HG03520 (cell line): ENCODE measurements around the gene PUM2.

Experiments used
- ATAC-seq: cut with Tn5 transposase; IDR thresholded peaks from one replicate; pipeline ENCODE4 v1.9.1; 2021; ENCODE audit warnings: mild to moderate bottlenecking, moderate library complexity; ENCODE audit not compliant: unreplicated experiment

The PUM2 gene

GRCh38 chr2:20205915-20206524 is 144.6 kb downstream of the PUM2 start:
- no peak for ATAC-seq

- ATAC-seq: no peak
These were observed 145.6 kb downstream of the PUM2 start for GRCh38 chr2:20205069-20205468.

- no peak for ATAC-seq
These were observed 147.0 kb downstream of the PUM2 start for GRCh38 chr2:20203521-20204225.

- ATAC-seq: no peak
These were observed 147.6 kb downstream of the PUM2 start for GRCh38 chr2:20203072-20203471.

- ATAC-seq: no peak
These were observed 149.0 kb downstream of the PUM2 start for GRCh38 chr2:20201671-20202070.

GRCh38 chr2:20200697-20201555 is 149.7 kb downstream of the PUM2 start:
- ATAC-seq: no peak

GRCh38 chr2:20199633-20200270 is 150.9 kb downstream of the PUM2 start:
- no peak for ATAC-seq

- ATAC-seq: no peak
These were observed 151.6 kb downstream of the PUM2 start for GRCh38 chr2:20198796-20199632.
